Thyroid gland (tissue), 4 donors: ENCODE results near the gene ANKDD1B. TPM values are rescaled to one million over a fixed set of nuclear protein-coding genes. Genes with fewer than 3 reads are reported as not detected.

Experiments used
- DNase-seq, 2 donors: peaks; one replicate each; pipeline ENCODE4 v3.0.0-alpha.2; 2019
- H3K27ac ChIP-seq, 3 donors: fragments of 200-600 bp; sonication (generic); 1 replicate in 2 of 3; 2 replicates in 1 of 3; pipeline ENCODE4 v1.5.1; 2016 to 2019; ENCODE audit warnings: mild to moderate bottlenecking in 1 of 3, moderate library complexity in 1 of 3
- H3K27me3 ChIP-seq: fragments of 200-600 bp; sonication (generic); one replicate; pipeline ENCODE4 v1.5.1; 2019
- H3K36me3 ChIP-seq, 2 donors: fragments of 200-600 bp; sonication (generic); one replicate each; pipeline ENCODE4 v1.5.1; 2016 to 2019
- H3K4me1 ChIP-seq, 2 donors: fragments of 200-600 bp; sonication (generic); one replicate each; pipeline ENCODE4 v1.5.1; 2017 to 2019
- H3K4me3 ChIP-seq, 3 donors: fragments of 200-600 bp; sonication (generic); replicated peaks in 1 of 3; 1 replicate in 2 of 3; 2 replicates in 1 of 3; pipeline ENCODE4 v1.5.1; 2016; ENCODE audit warnings: mild to moderate bottlenecking in 1 of 3
- H3K9me3 ChIP-seq: fragments of 200-600 bp; sonication (generic); one replicate; pipeline ENCODE4 v1.5.1; 2017
- CTCF ChIP-seq, 6 experiments: fragments of 200-600 bp in 3 of 6; fragments of 450-650 bp in 3 of 6; sonication (generic) in 3 of 6; IDR thresholded peaks; one replicate each; pipeline ENCODE4 v1.5.1; 2016 to 2019; ENCODE audit warnings: antibody characterized with exemption in 6 of 6, mild to moderate bottlenecking in 2 of 6, inconsistent platforms in 1 of 6, moderate library complexity in 1 of 6
- POLR2A ChIP-seq, 2 donors: fragments of 450-650 bp; IDR thresholded peaks; one replicate each; pipeline ENCODE4 v1.6.1; 2017; ENCODE audit warnings: antibody characterized with exemption in 2 of 2, mild to moderate bottlenecking in 2 of 2, moderate library complexity in 1 of 2
- WGBS, 2 donors: methylation state at CpG; one replicate each; pipeline ENCODE4 v1.1.5; 2017; 5-methylcytosine and 5-hydroxymethylcytosine counted together
- intact Hi-C: fragments of 100-400 bp; cut with DNase I; formaldehyde crosslinking; loops from one replicate; pipeline ENCODE4 v1.15.1; 2023
- total RNA-seq, 4 donors: library from RNA; depleted of rRNA; stranded (reverse); fragments of >200 nt; gene quantifications; one replicate each; pipeline ENCODE4 v1.2.3, GENCODE V29; 2016

The ANKDD1B gene
- total RNA-seq, 4 donors from 2014 or later = 1.1 to 1.7 TPM; not detected in 2

- intact Hi-C loops = no loop called here
- WGBS, 2 donors = 98 to 100% methylated on average over 1 of the region's 1 CpG
These were observed 21.1 kb downstream of the ANKDD1B start for GRCh38 chr5:75632321-75632720.

GRCh38 chr5:75637949-75638348 is 26.7 kb downstream of the ANKDD1B start:
- no peaks in the 10 kb centered on the region for H3K4me1 ChIP-seq
- no peaks in the 10 kb centered on the region for H3K9me3 ChIP-seq
- 85 to 86% methylated on average over 1 of the region's 1 CpG for WGBS, 2 donors
- no peaks in the 10 kb centered on the region for H3K36me3 ChIP-seq
- TF ChIP-seq POLR2A (IDR thresholded peaks at IDR 0.05) (no peak), CTCF (IDR thresholded peaks at IDR 0.05) (no peak)
- intact Hi-C loops = no loop called here
- DNase-seq = no peak
- H3K27ac ChIP-seq = no peak overlapping the region
- H3K27me3 ChIP-seq = no peaks in the 10 kb centered on the region
- H3K4me3 ChIP-seq = no peak overlapping the region

More at GRCh38 chr5:75632321-75632720, 21.1 kb downstream of the ANKDD1B start:
- no peak for DNase-seq
- H3K27ac ChIP-seq = no peak overlapping the region
- H3K36me3 ChIP-seq = no peaks in the 10 kb centered on the region
- no peak overlapping the region for H3K4me3 ChIP-seq
- no peaks in the 10 kb centered on the region for H3K27me3 ChIP-seq
- no peaks in the 10 kb centered on the region for H3K4me1 ChIP-seq
- H3K9me3 ChIP-seq = no peaks in the 10 kb centered on the region
- no peak for TF ChIP-seq CTCF (IDR thresholded peaks at IDR 0.05)
- TF ChIP-seq POLR2A (IDR thresholded peaks at IDR 0.05) = no peak

GRCh38 chr5:75639535-75640311 is 28.5 kb downstream of the ANKDD1B start:
- no peaks in the 10 kb centered on the region for H3K4me1 ChIP-seq

GRCh38 chr5:75640395-75640794 is 29.1 kb downstream of the ANKDD1B start:
- H3K4me1 ChIP-seq = no peaks in the 10 kb centered on the region
- intact Hi-C loops = no loop called here
- no peak overlapping the region for H3K4me3 ChIP-seq

More at GRCh38 chr5:75639535-75640311, 28.5 kb downstream of the ANKDD1B start:
- Histone ChIP-seq H3K9me3 (no peaks in the 10 kb centered on the region), H3K27ac (no peak overlapping the region), H3K27me3 (no peaks in the 10 kb centered on the region), H3K36me3 (no peaks in the 10 kb centered on the region), H3K4me3 (no peak overlapping the region)
- intact Hi-C loops = no loop called here
- DNase-seq = no peak
- TF ChIP-seq POLR2A (IDR thresholded peaks at IDR 0.05) = no peak
- 79 to 85% methylated on average over 3 of the region's 3 CpGs for WGBS, 2 donors

GRCh38 chr5:75640826-75641225 is 29.6 kb downstream of the ANKDD1B start:
- TF ChIP-seq CTCF (IDR thresholded peaks at IDR 0.05) (no peak), POLR2A (IDR thresholded peaks at IDR 0.05) (no peak)
- no peaks in the 10 kb centered on the region for H3K27me3 ChIP-seq
- intact Hi-C loops = no loop called here
- no peaks in the 10 kb centered on the region for H3K4me1 ChIP-seq
- H3K27ac ChIP-seq = no peak overlapping the region
- no peak overlapping the region for H3K4me3 ChIP-seq
- no peaks in the 10 kb centered on the region for H3K9me3 ChIP-seq
- DNase-seq = no peak
- H3K36me3 ChIP-seq = no peaks in the 10 kb centered on the region
- WGBS, 2 donors = 25 to 33% methylated on average over 2 of the region's 2 CpGs

More at GRCh38 chr5:75640395-75640794, 29.1 kb downstream of the ANKDD1B start:
- Histone ChIP-seq H3K27me3 (no peaks in the 10 kb centered on the region), H3K9me3 (no peaks in the 10 kb centered on the region), H3K36me3 (no peaks in the 10 kb centered on the region), H3K27ac (no peak overlapping the region)
- no peak for DNase-seq
- no peak for TF ChIP-seq CTCF (IDR thresholded peaks at IDR 0.05)
